Lung (tissue), 12 donors: ENCODE results near the gene OSBPL2. TPM values are rescaled to one million over a fixed set of nuclear protein-coding genes. Genes with fewer than 3 reads are reported as not detected.

Source experiments
- ATAC-seq: fragments of 200-7000 bp; cut with Tn5 transposase; one replicate; pipeline ENCODE4 v1.9.1; 2020; ENCODE audit warnings: moderate number of reproducible peaks; ENCODE audit not compliant: insufficient read depth, low FRiP score
- DNase-seq, 3 donors: peaks; one replicate each; pipeline ENCODE4 v3.0.0-alpha.2; 2013 to 2017
- H3K27ac ChIP-seq, 2 donors: one replicate each; pipeline ENCODE4 v1.5.1; 2013; ENCODE audit warnings: mild to moderate bottlenecking in 2 of 2, moderate library complexity in 2 of 2, control low read depth in 1 of 2, inconsistent platforms in 1 of 2, low read depth in 1 of 2, low read length in 1 of 2
- H3K27me3 ChIP-seq, 3 donors: one replicate each; pipeline ENCODE4 v1.5.1; 2013; ENCODE audit warnings: low read length in 2 of 3; ENCODE audit not compliant: control insufficient read depth in 3 of 3, insufficient read depth in 3 of 3
- H3K36me3 ChIP-seq, 4 donors: one replicate each; pipeline ENCODE4 v1.5.1; 2013; ENCODE audit warnings: low read length in 4 of 4, mild to moderate bottlenecking in 1 of 4, moderate library complexity in 1 of 4; ENCODE audit not compliant: control insufficient read depth in 4 of 4, insufficient read depth in 4 of 4
- H3K4me1 ChIP-seq, 5 donors: one replicate each; pipeline ENCODE4 v1.5.1; 2013; ENCODE audit warnings: low read length in 5 of 5, mild to moderate bottlenecking in 2 of 5, moderate library complexity in 1 of 5; ENCODE audit not compliant: control insufficient read depth in 5 of 5, insufficient read depth in 5 of 5
- H3K4me3 ChIP-seq: one replicate; pipeline ENCODE4 v1.5.1; 2013; ENCODE audit warnings: mild to moderate bottlenecking, control low read depth, moderate library complexity
- H3K9ac ChIP-seq, 2 donors: one replicate each; pipeline ENCODE4 v1.5.1; 2013; ENCODE audit warnings: low read length in 2 of 2, control low read depth in 1 of 2; ENCODE audit not compliant: insufficient read depth in 1 of 2
- H3K9me3 ChIP-seq, 4 donors: one replicate each; pipeline ENCODE4 v1.5.1; 2013; ENCODE audit warnings: low read length in 3 of 4, mild to moderate bottlenecking in 1 of 4, moderate library complexity in 1 of 4; ENCODE audit not compliant: control insufficient read depth in 4 of 4, insufficient read depth in 3 of 4
- WGBS, 2 donors: extraction: QIAGEN DNeasy Blood & Tissue Kit; methylation state at CpG; one replicate each; pipeline ENCODE4 v1.1.7; 2013; 5-methylcytosine and 5-hydroxymethylcytosine counted together
- polyA plus RNA-seq, 2 donors: library from polyadenylated mRNA; stranded (reverse); fragments of 200-250 nt; gene quantifications; one replicate each; pipeline ENCODE4 v1.2.1, GENCODE V29; 2013
- total RNA-seq, 2 donors: library from RNA; depleted of rRNA in 1 of 2; stranded (reverse); fragments of >200 nt in 1 of 2; gene quantifications; one replicate each; pipeline ENCODE4 v1.2.1, GENCODE V29; 2014 to 2021
- TF ChIP-seq, protein P1 (sequence below): IDR thresholded peaks from 2 replicates; pipeline ENCODE4 v1.5.1; 2012; ENCODE audit warnings: mild to moderate bottlenecking; ENCODE audit errors: control extremely low read depth, extremely low read depth
- donor health status: control.
- donor health status: control.
- donor health status: Bipolar disorder and iron deficiency.
- donor health status: healthy.
- donor health status: DM: yes; HTN: yes; CAD: no.

Gene OSBPL2
- total and polyA plus RNA-seq, 4 donors = 13.2 to 48.0 (median 27.7) TPM

DNA sequence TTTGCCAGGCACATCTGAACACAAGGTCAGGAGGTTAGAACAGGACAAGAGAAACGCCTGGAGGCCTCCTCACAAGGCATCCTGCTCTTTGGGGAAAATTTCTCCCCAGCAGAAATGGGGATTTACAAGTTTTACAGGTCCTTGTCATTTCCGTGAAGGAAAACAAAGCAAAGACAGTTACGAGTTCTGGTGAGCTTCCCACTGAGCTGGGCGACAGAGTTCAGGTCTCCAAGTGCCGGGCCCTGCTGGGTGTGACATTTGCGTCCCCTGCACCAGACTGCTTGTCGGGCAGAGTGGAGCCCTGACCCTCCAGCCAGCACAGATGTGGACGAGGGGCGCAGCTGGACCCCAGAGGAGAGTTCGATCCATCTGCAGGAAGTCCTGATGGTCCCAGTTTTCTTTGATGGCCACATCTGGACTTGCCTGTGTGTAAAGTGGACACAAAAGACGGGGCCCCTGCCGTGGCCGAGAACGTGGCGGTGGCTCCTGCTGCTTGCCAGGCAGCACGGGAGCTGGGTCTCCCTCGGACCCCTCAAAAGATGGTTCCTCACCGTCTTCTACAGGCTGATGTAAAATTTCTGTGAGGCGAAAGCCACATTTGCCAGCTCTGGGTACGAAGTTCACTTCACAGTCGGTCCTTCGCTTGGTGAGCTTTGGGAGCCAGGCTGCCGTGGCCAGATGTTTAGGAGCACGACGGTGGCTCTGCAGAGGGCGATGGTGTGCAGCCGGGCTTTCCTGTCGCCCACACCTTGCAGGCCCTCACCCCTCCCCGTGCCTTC lies 59.3 kb downstream of the OSBPL2 start:
- TF ChIP-seq, protein P1, sequence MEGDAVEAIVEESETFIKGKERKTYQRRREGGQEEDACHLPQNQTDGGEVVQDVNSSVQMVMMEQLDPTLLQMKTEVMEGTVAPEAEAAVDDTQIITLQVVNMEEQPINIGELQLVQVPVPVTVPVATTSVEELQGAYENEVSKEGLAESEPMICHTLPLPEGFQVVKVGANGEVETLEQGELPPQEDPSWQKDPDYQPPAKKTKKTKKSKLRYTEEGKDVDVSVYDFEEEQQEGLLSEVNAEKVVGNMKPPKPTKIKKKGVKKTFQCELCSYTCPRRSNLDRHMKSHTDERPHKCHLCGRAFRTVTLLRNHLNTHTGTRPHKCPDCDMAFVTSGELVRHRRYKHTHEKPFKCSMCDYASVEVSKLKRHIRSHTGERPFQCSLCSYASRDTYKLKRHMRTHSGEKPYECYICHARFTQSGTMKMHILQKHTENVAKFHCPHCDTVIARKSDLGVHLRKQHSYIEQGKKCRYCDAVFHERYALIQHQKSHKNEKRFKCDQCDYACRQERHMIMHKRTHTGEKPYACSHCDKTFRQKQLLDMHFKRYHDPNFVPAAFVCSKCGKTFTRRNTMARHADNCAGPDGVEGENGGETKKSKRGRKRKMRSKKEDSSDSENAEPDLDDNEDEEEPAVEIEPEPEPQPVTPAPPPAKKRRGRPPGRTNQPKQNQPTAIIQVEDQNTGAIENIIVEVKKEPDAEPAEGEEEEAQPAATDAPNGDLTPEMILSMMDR = no peak

DNA sequence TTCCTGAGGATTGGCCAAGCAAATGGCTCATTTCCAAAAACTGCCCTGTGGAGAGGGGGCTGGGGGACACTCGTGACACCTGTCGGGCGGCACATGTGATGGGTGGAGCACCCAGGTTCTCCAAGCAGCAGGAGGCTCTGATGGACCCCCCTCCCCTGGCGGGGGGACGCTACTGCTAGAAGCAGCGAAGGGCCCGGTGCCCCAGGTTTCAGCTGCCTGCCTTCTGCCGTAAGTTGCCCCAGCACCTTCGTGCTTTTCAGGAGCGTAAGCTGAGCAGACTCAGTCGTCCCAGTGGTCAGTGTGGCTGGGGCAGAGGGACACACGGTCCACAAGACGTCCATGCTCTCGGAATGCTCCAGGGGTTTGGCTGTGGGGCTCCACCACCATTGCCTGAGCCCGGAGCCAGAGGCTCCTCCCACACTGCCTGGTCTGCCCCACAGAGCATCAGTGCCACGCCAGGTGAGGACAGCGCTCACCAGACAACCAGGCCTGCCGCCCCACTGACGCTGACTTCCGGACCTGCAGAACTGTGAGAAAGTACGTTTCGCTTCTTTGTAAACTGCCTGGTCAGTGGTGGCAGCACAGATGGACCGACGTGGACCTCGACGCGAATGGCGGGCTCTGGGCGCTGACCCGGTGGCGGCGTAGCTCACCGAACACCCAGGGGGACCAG lies 60.4 kb downstream of the OSBPL2 start:
- WGBS, 2 donors = 93 to 95% methylated on average over 33 of the region's 33 CpGs
- no peak for ATAC-seq
- TF ChIP-seq, protein P1 = no peak
- Histone ChIP-seq H3K9ac (no peak overlapping the region), H3K9me3 (no peaks in the 10 kb centered on the region), H3K27ac (no peak overlapping the region), H3K36me3 (peaks cover 0 to 23% (median 13%) of the 10 kb centered on the region in 4 donors), H3K27me3 (no peaks in the 10 kb centered on the region), H3K4me1 (peaks cover 0 to 3% (median 0%) of the 10 kb centered on the region in 5 donors), H3K4me3 (no peak overlapping the region)
- DNase-seq = no peak

More for the DNA sequence above, 59.3 kb downstream of the OSBPL2 start:
- H3K9me3 ChIP-seq = no peaks in the 10 kb centered on the region
- H3K27me3 ChIP-seq = no peaks in the 10 kb centered on the region
- H3K36me3 ChIP-seq = peaks cover 0 to 26% (median 15%) of the 10 kb centered on the region in 4 donors
- no peak overlapping the region for H3K9ac ChIP-seq
- ATAC-seq (no peak), DNase-seq (no peak)
- H3K4me1 ChIP-seq = no peaks in the 10 kb centered on the region
- no peak overlapping the region for H3K27ac ChIP-seq
- no peak overlapping the region for H3K4me3 ChIP-seq
- WGBS, 2 donors = 90 to 91% methylated on average over 29 of the region's 29 CpGs

DNA sequence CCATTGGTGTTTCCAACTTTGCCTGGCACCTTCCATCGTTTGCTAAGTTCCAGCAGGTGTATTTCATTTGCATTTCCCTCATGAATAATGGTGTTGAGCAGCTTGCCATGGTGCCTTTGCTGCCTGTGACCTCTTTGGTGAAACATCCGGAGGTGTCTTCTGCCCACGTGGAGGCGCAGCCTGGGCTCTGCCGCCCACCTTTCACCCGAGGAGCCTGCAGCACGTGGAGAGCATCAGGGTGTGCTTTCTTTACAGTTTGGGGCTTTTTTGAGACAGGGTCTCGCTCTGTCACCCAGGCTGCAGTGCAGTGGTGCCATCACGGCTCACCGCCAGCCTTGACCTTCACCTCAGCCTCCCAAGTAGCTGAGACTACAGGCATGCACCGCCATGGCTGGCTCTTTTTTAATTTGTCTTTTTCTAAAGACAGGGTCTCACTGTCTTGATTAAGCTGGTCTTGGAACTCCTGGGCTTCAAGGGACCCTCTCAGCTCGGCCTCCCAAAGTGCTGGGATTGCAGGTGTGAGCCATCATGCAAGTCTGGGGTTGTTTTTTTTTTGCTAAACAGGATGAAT lies 61.4 kb downstream of the OSBPL2 start:
- 87 to 91% methylated on average over 12 of the region's 12 CpGs for WGBS, 2 donors
- ATAC-seq = no peak
- H3K27me3 ChIP-seq = no peaks in the 10 kb centered on the region

More for the DNA sequence above, 61.4 kb downstream of the OSBPL2 start:
- DNase-seq = no peak
- Histone ChIP-seq H3K9ac (no peak overlapping the region), H3K9me3 (no peaks in the 10 kb centered on the region), H3K4me3 (no peak overlapping the region), H3K4me1 (peaks cover 0 to 14% (median 5%) of the 10 kb centered on the region in 5 donors), H3K36me3 (peaks cover 6 to 28% (median 11%) of the 10 kb centered on the region in 4 donors), H3K27ac (no peak overlapping the region)
- TF ChIP-seq, protein P1 = no peak
